PFSK-1 (cell line): ENCODE results near the gene UGT1A6.

Experiments
- POLR2AphosphoS5 ChIP-seq: IDR thresholded peaks from 2 replicates; pipeline ENCODE4 v1.6.1; 2012; ENCODE audit warnings: low read depth, mild to moderate bottlenecking, control low read depth, low read length, moderate library complexity
- SIN3A ChIP-seq: IDR thresholded peaks from 2 replicates; pipeline ENCODE4 v1.6.1; 2012; ENCODE audit warnings: mild to moderate bottlenecking, low read length, moderate library complexity, borderline replicate concordance; ENCODE audit not compliant: insufficient read depth
- TAF1 ChIP-seq: IDR thresholded peaks from 2 replicates; pipeline ENCODE4 v1.6.1; 2012; ENCODE audit warnings: low read length, control low read depth, borderline replicate concordance; ENCODE audit not compliant: insufficient read depth

DNA sequence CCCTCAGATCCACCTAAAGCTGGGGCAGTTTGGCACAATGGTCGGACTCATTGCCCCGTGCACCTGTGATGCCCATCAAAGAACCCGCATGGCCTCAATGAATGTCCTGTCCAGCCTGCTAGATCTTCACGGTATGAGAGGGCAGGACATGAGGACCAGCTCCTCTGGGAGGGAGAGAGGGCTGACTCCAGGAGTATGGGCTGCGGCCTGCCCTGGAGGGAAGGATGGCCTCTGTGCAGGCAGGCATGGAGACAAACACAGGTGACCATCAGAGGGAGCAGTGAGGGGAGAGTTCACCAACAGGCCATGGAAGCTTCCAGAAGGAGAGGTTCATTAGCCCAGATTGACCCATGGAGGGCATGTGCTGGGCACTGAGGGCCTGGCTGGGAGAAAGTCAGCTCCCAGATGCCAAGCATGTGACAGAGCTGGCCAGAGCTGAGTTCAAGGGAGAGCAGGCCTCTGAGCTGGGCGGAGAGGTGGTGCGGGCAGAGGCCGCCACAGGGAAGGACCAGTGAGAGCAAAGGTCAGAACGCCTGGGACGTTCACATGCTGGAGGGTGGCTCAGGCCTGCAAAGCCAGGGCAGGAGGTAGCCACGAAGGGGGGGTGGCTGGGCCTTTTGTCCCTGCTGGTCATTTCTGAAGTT, 125.4 kb downstream of the UGT1A6 start:
- no peak for TF ChIP-seq POLR2AphosphoS5
- TF ChIP-seq TAF1: no peak
- no peak for TF ChIP-seq SIN3A
